ENCODE results near the gene AVPR1A.

The AVPR1A gene

GRCh38 chr12:63095369-63095980 is 55.5 kb downstream of the AVPR1A start:
- DNase-seq (ENCODE audit: low read depth in 2 of 2): no peak

- no peak for DNase-seq (ENCODE audit: low read depth in 2 of 2)
Measured at GRCh38 chr12:63093711-63094110, 57.3 kb downstream of the AVPR1A start.

GRCh38 chr12:63093084-63093483 is 57.9 kb downstream of the AVPR1A start:
- no peak for DNase-seq (ENCODE audit: low read depth in 2 of 2)

Measured in activated CD8-positive, alpha-beta memory T cell treated with anti-CD3 and anti-CD28 coated beads for 4 hours (primary cell).